ENCODE data around the gene PIP4P1. TPM values are rescaled to one million over a fixed set of nuclear protein-coding genes. Genes with fewer than 3 reads are reported as not detected.

PIP4P1 gene
- total and polyA plus RNA-seq, 2 of the 13 experiments (the other 11 are each of a cell fraction or from before 2014, with no cell fraction given): 33.4 to 47.0 TPM

DNA sequence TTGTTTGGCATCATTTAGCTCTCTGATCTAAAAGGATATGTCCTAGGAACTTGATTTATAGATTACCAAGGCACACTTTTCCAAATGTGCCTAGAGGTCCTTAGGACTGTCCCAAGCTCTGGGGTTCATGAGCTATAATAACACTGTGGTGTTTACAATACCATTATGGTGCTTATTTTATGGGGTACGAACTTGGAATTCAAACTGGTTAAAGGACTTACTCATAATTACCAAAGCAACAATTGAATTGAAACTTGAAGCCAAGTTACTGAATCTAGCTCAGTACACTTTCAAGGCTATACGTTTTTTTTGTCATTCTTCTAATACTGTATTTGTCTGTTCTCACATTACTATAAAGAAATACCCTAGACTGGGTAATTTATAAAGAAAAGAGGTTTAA lies 38.3 kb downstream of the PIP4P1 start (continued):
- TF ChIP-seq, protein P1, sequence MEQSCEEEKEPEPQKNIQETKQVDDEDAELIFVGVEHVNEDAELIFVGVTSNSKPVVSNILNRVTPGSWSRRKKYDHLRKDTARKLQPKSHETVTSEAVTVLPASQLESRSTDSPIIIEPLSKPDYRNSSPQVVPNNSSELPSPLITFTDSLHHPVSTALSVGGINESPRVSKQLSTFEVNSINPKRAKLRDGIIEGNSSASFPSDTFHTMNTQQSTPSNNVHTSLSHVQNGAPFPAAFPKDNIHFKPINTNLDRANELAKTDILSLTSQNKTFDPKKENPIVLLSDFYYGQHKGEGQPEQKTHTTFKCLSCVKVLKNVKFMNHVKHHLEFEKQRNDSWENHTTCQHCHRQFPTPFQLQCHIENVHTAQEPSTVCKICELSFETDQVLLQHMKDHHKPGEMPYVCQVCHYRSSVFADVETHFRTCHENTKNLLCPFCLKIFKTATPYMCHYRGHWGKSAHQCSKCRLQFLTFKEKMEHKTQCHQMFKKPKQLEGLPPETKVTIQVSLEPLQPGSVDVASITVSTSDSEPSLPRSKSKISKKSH (CRISPR knock-in tag; IDR thresholded peaks at IDR 0.05; ENCODE audit: borderline replicate concordance): no peak
- TF ChIP-seq MBNL3 (CRISPR knock-in tag; conservative IDR thresholded peaks at IDR 0.05) (no peak), ZNF75D (CRISPR knock-in tag; IDR thresholded peaks at IDR 0.05; ENCODE audit: borderline replicate concordance) (no peak), ZNF33B (CRISPR knock-in tag; IDR thresholded peaks at IDR 0.05) (no peak), MXD4 (CRISPR knock-in tag; IDR thresholded peaks at IDR 0.05) (no peak), ZBTB4 (CRISPR knock-in tag; IDR thresholded peaks at IDR 0.05; ENCODE audit: borderline replicate concordance) (no peak), ZNF891 (CRISPR knock-in tag; IDR thresholded peaks at IDR 0.05) (no peak), MED8 (CRISPR knock-in tag; IDR thresholded peaks at IDR 0.05; ENCODE audit: insufficient replicate concordance) (no peak), PHF21A (CRISPR knock-in tag; IDR thresholded peaks at IDR 0.05) (no peak), ZNF792 (CRISPR knock-in tag; IDR thresholded peaks at IDR 0.05) (no peak)
